Amniotic stem cell (primary cell): Measurements from ENCODE around the gene ZNF26.
"Not testable (repeated sequence)": the region's sequence is repeated elsewhere in the genome, so short reads cannot be mapped to it uniquely, and the experiment has no call there.

Experiments
- DNase-seq: peaks from one replicate; lab custom pipeline; 2025; lab: John Stamatoyannopoulos, UW

The ZNF26 gene, protein sequence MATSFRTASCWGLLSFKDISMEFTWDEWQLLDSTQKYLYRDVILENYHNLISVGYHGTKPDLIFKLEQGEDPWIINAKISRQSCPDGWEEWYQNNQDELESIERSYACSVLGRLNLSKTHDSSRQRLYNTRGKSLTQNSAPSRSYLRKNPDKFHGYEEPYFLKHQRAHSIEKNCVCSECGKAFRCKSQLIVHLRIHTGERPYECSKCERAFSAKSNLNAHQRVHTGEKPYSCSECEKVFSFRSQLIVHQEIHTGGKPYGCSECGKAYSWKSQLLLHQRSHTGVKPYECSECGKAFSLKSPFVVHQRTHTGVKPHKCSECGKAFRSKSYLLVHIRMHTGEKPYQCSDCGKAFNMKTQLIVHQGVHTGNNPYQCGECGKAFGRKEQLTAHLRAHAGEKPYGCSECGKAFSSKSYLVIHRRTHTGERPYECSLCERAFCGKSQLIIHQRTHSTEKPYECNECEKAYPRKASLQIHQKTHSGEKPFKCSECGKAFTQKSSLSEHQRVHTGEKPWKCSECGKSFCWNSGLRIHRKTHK

GRCh38 chr12:132986001-132986884 lies at the start of gene ZNF26:
Gene ZNF26 (plus strand): TSS chr12:132986367. CDS start chr12:132986841, 474 bp downstream.
- peak; percentile 89 for DNase-seq

- not testable (repeated sequence) for DNase-seq
Observed at GRCh38 chr12:132936921-132937320, 49.2 kb upstream of the ZNF26 start.

GRCh38 chr12:132937476-132937875 lies 48.7 kb upstream of the ZNF26 start:
- DNase-seq: no peak

GRCh38 chr12:132938807-132939206 lies 47.4 kb upstream of the ZNF26 start:
- not testable (repeated sequence) for DNase-seq

DNA sequence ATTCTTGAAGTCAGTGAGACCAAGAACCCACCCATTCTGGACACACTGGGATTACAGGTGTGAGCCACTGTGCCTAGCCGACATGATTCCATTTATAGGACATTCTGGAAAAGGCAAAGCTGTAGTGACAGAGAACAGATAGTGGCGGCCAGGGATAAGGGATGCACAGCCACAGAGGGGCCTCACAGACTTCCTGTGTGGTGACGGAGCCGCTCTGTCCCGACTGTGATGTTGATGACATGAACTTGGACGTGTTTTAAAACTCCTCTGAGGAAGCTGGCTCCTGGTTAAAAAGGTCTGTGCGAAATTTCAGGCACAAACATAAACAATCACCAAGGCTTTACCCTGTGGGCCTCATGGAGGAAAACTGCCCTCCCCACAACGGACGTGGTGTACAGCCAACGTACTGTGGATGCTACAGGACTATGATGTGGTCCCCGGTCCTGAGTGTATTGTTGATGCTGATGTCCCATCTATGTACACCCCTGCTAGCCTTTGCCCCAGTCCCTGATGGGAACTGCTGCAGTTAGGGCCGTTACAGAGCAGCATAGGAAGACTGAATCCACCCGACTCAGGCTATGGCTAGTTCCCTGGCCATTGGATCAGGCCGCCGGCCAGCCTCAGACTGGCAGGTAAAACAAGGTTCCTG lies 46.0 kb upstream of the ZNF26 start:
- no peak for DNase-seq

- DNase-seq: no peak
Observed at GRCh38 chr12:132941336-132941954, 44.7 kb upstream of the ZNF26 start.

- no peak for DNase-seq
Observed at GRCh38 chr12:132942611-132943010, 43.6 kb upstream of the ZNF26 start.

DNA sequence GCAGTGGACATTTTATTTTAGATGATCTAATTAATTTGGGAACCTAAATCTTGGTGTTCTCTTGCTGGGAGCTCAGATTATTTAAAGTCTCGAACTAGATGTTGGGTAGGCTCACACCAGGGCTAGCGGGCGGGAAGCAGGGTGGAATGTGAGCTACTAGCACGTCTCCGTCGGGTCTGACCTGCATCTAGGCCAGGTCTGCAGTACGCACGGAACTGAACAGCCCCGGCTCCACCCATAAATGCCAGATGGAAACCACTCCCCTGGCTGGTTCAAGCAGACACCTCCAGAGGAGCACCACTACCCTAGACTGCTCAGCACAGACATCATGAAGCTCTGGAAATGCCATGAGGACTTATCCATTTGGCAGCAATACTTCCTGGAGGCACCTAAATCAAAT lies 40.4 kb upstream of the ZNF26 start:
- no peak for DNase-seq

- DNase-seq: no peak
Observed at GRCh38 chr12:132946246-132946820, 39.8 kb upstream of the ZNF26 start.

GRCh38 chr12:132948146-132949066 lies 37.8 kb upstream of the ZNF26 start:
- DNase-seq: no peak

GRCh38 chr12:132949936-132950837 lies 36.0 kb upstream of the ZNF26 start:
- no peak for DNase-seq

- DNase-seq: no peak
Observed at GRCh38 chr12:132950844-132951535, 35.2 kb upstream of the ZNF26 start.

DNA sequence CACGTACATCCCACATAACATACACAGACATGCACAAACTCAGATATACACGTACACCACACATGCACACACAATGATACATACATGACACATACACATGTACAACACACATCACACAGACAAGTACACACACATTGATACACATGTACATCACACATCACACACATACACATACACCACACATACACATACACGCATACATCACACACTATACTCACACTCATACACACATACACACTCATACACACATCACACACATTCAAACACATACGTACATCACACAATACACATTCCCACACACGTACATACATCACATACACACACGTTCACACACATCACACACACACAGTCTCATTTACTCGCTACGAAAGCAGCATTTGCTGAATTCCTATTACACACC lies 34.5 kb upstream of the ZNF26 start:
- DNase-seq: no peak

GRCh38 chr12:132952371-132953162 lies 33.6 kb upstream of the ZNF26 start:
- no peak for DNase-seq

DNA sequence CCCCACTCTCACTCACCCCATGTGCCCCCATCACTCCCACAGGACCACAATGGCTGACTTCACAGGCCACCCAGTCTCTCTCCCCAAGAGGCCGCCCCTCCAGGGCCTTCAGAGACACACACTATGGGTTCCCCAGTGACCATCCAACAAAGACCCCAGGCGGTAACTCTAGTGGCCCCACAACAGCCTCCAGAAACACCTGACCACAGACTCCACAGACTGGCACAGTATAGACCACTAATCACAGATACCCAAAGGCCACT lies 33.1 kb upstream of the ZNF26 start:
- no peak for DNase-seq

- DNase-seq: no peak
Observed at GRCh38 chr12:132953771-132954170, 32.4 kb upstream of the ZNF26 start.

DNA sequence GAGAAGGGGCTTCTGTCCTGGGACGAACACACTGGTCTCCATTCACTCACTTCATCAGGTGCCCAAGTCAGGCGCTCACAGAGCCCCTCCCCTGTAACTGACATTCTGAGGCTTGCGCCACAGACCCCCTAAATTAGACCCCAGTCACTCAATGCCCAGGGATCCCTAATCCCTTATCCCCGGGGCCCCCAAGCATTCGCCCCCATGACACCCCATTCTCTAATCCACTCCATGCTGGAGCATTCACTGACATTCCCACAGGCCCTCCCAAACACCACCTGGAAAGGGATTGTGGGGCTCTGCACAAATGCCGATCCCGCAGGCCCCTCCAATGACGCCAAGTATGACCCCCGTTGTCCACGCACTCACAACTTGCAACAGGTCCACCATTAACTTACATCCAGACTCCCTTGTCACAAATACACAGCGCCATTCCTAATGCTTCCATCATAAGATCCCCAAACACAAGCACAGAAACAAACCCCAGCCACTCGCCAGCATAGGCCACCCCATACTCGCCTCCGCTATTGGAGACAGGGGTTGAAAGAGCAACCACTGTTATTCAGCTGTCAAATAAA lies 31.6 kb upstream of the ZNF26 start:
- no peak for DNase-seq
